Activated CD4-positive, alpha-beta T cell treated with anti-CD3 and anti-CD28 coated beads, Interleukin-2, amount 50 U/mL, for 16 hours (primary cell): ENCODE data around the gene MAN2C1.
"Not testable (repeated sequence)": the region's sequence is repeated elsewhere in the genome, so short reads cannot be mapped to it uniquely, and the experiment has no call there.

ENCODE experiments used
- DNase-seq: peaks from one replicate; pipeline ENCODE4 v3.0.0-alpha.2; 2020

Gene MAN2C1

DNA sequence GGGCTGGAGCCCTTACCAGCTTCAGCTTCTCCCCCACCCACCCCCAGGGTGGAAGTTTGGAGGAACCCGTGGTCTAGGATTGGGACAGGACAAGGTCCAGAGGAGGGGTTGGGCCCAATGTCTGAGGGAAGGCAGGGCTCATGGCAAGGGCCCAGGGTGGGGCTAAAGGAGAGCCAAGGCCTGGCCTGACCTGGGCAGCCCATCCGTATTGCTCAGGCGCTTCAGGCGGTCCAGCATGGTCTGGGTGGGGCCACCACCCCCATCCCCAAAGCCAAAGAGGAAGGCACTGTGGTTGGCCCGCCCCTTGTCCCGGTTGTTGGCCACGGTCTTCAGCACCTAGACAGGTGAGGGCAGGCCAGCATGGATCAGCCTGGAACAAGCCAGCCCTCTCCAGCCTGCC is 7.6 kb downstream of the MAN2C1 start:
- no peak for DNase-seq

DNA sequence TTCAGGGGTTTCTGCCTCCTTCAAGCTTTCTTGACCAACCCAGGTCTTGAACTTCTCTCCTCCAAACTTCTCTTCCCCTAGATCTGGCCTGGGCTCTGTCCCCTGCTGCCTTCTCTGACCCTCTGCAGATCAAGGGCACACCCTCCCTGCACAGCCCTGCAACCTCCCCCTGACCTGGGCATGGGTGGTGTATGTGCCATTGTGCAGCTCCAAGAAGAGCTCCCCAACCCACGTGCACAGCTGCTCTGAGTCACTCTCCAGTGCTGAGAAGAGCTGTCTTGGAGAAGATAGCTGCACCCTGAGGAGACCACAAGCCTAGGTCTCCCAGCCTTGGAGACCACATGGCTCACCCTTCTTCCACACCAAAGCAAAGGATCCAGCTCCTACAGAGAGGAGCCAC is 8.0 kb downstream of the MAN2C1 start:
- DNase-seq: no peak

DNA sequence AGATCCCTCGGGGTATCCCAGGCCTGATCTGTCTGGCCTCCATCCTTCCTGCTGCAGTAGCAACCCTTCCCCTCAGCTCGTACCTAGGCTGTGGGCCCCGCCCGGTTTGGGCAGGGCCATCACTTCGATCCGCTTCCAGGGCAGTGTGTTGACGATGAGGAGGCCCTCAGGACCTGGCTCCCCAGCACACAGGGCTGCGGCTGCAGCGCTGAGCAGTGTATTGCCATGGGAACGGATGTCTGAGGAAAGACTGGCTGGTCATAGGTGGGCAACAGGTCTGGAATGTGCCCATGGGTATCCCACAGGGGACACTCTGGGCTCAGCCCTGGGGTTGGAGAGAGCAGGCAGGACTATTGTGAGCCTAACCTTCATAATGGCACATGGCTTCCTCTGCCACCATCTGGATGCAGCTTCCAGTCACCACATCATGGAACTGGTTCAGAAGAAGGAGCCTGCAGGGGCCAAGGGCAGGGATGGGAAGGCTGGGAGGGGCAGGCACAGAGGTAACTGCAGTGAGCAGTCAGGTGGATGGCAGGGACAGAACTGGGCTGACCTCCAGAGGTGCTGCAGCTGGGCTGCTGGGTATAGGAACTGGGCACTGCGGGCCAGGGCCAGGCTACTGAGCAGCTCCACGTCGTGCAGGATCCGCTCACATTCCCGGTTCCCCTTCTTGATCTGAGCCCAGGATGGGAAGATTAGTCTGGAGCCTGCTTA is 8.7 kb downstream of the MAN2C1 start:
- DNase-seq: no peak

DNA sequence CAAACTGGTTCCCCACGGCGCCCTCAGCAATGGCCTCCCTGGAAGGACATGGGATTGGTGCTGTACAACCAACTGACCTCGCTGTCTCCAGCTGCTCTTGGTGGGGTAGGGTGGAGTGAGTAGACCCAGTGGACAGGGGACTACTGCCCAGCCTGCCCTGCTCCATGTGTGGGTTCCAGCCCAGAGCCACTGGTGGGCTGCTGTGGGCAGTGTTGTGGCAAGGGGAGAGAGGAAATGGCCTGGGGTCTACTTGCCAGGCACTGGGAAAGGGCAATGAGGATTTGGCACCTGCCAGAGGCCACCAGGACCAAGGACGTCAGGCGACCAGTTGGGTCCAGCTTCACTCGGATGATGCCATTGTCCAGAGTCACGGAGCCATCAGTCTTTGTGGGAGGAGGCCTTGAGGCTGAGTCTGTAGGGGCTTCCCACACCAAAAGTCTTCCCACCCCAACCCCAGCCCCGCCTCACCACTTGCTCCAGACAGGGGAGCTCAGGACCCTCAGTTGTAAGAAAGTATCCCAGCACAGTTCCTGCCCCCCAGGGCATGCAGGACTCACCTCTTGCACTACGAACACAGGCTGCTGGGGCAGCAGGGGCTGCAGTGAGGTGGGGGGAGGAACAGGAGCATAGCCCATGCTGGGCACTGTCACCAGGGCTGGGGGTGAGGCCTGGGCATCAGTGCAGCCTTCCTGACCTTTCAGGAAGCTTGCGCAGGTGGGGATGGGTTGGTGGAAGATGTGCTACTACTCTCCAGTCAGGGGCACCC is 9.5 kb downstream of the MAN2C1 start:
- DNase-seq: no peak

DNA sequence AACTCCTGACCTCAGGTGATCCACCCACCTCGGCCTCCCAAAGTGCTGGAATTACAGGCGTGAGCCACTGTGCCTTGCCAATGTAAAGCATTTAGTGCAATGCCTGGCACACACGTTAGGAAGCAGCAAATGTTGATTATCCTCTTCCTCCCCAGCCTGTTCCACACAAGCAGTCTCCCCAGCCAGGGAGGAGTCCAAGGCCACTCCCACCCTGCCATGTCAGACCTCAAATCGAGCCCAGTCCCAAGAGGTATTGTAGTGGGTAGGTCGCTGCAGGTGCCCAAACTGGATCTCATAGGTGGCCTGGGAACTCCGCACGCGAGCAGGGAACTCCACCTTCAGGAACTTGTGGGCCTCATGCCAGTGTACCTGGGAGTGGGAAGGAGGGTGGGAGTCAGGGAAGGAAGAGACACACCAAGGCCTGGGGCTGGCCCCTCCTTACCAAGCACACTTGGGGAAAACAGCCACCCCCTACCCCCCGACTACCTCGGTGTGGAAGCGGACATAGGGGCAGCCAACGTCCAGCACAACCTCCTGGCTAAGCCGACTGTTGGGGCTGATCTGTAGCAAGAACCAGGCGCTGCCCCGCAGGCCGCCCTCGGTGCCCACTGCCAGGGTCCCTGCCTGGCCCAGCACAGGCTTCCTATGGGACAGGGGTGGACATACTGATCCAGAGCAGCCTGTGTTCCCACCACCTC is 10.3 kb downstream of the MAN2C1 start:
- no peak for DNase-seq

DNA sequence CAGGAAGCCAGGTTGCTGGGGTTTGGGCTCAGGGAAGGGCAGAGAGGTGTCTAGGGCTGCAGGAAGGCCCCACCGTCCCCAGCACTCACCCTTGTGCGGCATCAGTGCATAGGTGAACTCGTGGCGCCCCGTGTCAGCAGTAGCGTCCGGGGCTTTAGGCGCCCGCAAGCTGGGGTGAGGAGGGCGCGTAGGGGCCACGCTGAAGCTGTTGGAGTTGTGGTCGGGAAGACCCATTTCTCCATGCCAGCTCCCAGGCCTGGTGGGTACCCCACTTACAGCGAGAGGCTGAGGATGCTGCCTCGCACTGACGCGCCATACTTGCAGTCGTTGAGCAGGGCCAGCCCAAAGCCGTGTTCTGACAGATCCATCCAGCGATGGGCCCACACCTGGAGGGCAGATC is 11.9 kb downstream of the MAN2C1 start:
- no peak for DNase-seq

DNA sequence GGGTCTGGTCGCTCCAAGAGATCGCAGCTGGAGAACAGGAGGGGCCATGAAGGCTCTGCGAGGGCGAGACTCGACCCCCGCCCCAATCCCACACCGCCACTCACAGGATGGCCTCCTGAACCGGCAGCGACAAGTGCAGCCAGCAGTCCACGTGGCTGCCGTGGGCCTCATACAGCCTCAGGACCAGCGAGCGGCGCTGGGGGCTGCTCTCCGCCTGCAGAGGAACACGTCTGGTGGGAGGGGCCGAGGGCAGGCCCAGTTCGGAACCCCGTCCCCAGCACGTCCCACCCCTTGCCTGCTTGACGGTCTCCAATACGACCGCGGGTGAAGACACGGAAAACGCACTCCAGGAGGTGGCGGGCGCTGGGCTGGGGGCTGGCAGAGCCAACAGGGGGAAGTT is 12.4 kb downstream of the MAN2C1 start:
- no peak for DNase-seq

DNA sequence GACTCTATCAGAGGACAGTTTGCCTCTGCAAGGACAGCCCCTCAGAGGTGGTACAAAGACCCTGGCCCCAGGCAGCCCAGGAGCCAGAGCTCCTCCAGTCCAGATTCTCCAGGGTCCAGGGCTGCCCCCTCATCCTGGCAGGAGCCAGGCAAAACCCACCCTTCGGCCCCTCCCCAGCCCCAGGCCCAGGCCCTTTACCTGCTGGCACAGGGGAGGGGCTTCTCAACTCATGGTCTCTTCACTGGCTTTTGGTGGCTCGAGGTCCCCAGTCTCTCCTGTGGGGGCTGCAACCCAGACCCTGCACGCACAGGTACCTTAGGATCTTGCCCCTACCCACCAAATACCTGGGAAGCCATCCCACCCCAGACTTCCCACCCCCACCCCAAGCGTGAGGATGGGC is 13.0 kb downstream of the MAN2C1 start:
- no peak for DNase-seq

DNA sequence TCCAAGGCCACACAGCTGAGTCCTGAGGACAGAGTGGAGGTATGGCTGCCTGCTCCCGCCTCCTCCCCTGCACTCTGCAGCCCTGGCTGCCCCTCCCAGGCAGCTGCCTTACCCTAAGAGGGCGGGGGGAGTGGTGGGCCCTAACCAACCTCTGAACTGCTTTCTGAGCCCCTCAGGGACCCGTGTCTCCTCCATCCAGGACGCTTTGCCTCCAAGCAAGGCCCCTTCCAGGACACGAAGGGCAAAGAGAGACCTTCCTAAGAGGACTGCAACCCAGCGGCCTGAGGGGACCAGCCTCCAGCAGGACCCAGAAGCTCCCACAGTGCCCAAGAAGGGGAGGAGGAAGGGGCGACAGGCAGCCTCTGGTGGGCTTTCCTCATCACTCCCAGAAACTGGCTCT is 14.0 kb downstream of the MAN2C1 start:
- no peak for DNase-seq

DNA sequence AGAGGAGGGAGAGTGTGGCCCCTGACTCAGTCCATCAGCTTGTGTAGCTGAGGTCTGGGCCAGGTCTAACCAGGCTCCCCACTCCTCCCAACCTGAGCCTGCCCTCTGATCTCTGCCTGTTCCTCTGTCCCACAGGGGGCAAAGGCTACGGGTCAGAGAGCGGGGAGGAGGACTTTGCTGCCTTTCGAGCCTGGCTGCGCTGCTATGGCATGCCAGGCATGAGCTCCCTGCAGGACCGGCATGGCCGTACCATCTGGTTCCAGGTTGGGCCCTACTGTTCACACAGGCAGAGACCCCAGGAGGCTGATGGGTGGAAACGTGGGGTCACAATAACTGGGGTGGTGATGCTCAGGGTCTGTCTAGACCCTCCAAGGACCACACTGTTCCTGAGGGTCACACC is 14.8 kb downstream of the MAN2C1 start:
- no peak for DNase-seq

DNA sequence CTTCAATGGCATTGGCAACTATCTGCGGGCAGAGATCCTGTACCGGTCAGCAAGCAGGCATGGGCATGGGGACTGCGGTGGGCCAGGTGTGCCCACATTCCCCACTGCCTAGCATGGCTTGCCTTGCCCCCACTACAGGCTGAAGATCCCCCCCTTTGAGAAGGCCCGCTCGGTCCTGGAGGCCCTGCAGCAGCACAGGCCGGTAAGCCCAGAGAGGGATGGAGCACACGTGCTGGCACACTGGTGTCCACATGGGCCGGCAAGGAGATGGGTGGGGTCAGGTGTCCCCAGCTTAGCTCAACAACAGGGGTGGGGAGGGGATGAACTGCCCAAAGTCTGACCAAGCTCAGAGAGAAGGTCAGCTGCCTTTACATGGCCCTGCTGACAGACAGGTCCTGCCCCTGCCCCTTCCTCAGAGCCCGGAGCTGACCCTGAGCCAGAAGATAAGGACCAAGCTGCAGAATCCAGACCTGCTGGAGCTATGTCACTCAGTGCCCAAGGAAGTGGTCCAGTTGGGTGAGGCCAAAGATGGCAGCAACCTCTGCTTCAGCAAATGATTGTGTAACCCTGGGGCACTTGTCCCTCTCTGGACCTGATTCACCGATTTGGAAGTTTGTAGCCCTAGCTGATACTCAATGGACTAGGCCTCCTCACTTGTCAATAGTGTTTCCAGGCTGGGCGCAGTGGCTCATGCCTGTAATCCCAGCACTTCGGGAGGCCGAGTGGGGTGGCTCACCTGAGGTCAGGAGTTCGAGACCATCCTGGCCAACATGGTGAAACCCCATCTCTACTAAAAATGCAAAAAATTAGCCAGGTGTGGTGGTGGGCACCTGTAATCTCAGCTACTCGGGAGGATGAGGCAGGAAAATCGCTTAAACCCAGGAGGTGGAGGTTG is 16.0 kb downstream of the MAN2C1 start:
- DNase-seq: no peak

DNA sequence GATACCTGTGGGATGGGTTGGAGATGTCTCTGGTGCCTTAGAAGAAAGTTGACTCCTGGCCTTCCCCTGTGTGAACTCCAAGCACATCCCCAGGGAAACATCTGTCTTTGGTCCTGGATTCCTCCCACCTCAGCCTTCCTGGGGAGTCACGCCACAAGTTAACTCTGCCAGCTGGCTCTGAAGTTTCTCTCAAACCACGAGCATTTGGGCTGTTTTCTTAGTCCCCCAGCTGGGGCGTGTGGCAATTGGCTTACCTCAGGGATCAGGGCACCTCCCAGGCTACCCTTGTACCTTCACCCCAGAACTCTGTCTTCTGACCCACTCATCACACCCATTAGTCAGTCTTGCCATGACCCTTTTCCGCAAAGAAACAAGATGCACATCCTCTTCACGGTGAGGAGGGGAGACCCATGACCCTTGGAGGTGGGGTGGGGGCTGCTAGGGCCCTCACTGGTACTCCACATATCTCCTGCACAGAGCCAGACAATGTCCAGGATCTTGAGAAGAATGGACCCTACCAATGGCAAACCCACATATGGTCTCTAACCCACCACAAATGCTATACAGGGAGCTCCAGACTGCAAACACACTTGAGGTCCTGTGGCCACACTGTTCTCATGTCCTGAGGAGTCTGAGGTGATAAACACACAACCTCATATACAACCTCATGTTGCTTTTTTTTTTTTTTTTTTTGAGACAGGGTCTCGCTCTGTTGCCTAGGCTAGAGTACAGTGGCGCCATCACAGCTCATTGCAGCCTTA is 17.6 kb downstream of the MAN2C1 start:
- DNase-seq: no peak

DNA sequence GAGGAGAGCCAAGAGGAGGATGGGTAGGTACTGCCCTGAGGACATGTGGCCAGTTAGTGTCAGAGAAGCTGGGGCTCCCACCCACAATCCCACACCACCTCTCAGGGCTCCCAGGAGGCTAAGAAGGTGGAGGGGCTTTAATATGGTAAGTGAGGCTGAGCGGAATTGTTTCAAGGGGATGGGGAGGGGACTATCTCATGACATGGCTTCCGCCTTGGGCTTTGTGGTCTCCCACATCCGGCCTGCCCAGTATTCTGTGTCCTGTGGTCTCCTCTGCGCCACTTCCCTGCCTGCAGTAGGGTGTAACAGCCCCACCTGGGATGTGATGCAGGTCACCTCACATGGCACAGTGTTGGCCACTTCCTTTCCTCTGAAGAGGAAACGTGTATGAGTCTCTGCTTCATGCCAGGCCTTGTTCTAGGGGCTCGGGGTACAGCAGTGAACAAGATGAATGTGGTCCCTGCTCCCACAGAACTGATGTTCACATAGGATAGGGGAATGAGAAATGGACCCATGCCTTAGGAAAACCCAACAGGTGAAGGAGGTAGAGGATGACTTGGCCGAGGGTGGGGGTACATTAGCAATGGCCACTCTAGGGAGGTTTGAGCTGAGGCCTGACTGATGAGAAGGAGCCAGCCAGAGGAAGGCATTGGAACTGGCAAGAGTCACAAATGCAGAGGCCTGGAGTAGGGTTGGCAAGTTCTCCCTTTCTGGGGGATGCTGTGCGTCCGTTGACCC is 18.4 kb downstream of the MAN2C1 start:
- peak; percentile 90 for DNase-seq

DNA sequence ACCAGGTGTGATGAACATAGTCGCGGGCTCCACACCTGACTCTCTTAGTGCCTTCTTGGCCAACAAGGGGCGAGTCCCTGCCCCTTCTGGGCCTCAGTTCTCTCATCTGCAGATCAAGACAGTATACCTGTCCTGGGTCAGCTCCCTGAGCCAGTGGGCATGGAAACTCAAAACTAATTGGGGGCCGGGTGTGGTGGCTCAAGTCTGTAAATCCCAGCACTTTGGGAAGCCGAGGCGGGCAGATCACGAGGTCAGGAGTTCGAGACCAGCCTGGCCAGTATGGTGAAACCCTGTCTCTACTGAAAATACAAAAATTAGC is 19.1 kb downstream of the MAN2C1 start:
- DNase-seq: not testable (repeated sequence)

DNA sequence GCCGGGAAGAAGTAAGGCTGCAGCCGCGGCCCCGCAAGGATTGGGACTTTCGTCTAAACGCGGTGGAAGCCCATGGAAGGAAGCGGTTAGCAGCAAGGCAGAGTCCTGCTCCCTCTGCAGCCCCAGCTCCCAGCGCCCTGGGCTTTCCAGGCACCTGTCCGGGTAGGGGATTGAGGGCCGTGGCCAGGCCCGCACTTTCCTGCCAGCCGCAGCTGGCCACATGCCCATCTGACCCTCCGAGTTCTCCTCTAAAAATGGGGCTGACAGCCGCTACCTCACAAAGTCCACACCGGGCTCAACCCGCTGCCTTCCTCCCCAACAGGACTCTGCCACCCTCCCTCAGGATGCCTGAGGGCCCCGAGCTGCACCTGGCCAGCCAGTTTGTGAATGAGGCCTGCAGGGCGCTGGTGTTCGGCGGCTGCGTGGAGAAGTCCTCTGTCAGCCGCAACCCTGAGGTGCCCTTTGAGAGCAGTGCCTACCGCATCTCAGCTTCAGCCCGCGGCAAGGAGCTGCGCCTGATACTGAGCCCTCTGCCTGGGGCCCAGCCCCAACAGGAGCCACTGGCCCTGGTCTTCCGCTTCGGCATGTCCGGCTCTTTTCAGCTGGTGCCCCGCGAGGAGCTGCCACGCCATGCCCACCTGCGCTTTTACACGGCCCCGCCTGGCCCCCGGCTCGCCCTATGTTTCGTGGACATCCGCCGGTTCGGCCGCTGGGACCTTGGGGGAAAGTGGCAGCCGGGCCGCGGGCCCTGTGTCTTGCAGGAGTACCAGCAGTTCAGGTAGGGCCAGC is 19.7 kb downstream of the MAN2C1 start:
- DNase-seq: no peak

DNA sequence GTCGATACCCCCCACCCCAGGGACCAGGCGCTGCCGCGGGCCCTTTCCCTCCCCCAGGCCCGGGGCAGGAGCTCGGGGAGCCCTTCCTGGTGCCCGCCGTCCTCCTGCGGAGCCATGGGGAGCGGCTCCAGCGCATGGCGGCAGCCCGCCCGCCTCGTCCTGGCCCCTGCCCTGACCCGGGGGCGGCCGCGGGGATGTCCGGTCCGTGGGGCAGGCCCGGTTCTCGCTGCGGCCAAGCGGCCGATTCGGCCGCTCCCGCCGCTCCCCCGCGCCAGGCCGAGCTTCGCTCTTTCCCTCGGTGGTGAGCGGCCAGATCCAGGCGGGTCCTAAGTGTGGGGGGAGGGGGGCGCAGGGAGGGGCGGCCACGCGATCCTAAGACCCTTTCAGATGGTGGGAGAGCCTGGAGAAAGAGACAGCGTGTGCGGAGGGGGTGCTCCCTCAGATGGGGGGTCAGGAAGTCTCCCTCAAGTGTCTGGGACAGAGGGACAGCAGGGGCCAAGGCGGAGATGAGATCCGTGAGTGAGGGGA is 20.3 kb downstream of the MAN2C1 start:
- no peak for DNase-seq

DNA sequence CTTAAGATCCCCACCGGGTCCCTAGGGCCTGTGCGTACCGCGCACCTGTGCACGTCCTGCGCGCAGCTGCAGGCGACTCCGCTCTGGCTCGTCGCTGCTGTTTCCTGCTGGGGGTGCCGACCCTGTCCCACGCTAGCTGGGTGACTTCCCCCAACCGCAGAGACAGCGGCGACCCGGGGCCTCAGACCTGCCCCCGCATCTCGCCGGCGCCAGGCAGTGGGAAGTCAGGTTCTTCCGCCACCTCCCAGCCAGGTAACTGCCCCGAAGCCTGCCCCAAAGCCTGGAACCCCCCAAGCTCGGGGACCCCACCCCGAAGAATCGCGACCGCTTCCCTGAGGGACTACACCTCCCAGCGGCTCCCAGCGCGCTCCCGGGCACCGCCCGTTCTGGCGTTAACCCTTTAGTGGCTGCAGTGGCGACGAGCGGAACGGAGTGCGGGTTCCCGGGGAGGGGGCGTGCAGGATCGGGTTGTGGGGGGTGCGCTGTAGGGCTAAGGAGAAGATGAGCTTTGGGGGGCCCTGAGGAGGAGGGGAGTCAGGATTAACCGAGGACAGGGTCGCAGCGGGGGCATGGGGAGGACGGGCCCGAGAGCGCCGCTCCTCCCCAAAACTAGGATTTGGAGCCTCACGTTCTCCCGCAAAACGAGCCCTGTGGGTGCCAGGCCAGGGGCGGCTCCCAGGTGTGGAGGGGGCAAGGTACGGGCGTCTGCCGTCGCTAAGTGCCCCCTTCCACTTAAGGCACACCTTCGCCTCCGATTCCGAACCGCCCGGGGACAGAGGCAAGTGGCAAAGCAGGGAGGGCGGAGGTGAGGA is 21.0 kb downstream of the MAN2C1 start:
- no peak for DNase-seq

DNA sequence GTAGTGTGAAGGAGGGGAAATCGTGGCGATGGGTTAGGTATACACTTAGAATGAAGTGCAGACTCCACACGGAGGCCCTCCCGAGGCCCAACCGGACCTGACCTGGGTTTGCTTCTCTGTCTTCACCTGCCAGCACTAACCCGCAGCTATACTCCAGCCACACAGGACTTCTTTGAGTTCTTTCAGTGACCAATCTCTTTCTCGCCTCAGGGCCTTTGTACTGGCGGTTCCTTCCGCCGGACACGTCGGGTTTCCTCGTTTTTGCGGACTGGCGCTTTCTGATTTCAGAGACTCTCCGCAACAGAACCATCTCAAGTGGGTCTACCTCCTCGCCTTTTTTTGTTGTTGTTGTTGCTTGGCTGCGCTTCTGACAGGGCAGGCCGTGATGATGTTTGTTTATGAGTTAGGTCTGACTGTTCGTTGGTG is 21.6 kb downstream of the MAN2C1 start, which contains the start of gene NEIL1:
NEIL1 (plus strand) TSS at position 244 of the 426 bp plus-strand sequence. CDS start 1,867 bp downstream, outside the sequence.
- no peak for DNase-seq

DNA sequence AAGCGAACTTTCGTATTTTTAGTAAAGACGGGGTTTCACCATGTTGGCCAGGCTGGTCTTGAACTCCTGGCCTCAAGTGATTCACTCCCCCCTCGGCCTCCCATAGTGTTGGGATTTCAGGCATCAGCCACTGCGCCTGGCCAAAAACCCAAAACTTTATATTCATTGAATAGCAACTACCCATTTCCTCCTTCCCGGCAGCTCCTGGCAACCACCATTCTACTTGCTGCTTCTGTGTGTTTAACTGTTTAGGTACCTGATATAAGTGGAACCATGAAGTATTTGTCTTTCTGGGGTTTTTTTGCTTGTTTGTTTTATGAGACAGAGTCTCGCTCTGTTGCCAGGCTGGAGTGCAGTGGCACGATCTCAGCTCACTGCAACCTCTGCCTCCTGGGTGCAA is 24.5 kb downstream of the MAN2C1 start:
- not testable (repeated sequence) for DNase-seq
